Heart left ventricle (tissue), 13 donors: Measurements from ENCODE around the gene FAM120B.

Source experiments
- CTCF ChIP-seq, 12 donors: fragments of 200-600 bp; sonication (generic) in 4 of 12; IDR thresholded peaks; one replicate each; pipeline versions ENCODE4 v1.5.0 to v1.8.0; 2018 to 2022; ENCODE audit warnings: antibody characterized with exemption in 12 of 12, mild to moderate bottlenecking in 5 of 12
- POLR2A ChIP-seq, 2 donors: fragments of 450-650 bp; IDR thresholded peaks; one replicate each; pipeline ENCODE4 v1.6.1; 2017; ENCODE audit warnings: antibody characterized with exemption in 2 of 2, mild to moderate bottlenecking in 2 of 2, moderate library complexity in 2 of 2
- donor health status: ischemic (EF 13 %, LVEDD 7.1; RV severe dilation, severe dysfunction).
- donor health status: DM: no; HTN: yes; CAD: no.
- donor health status: DM: no; HTN: no; CAD: no.
- donor health status: ischemic (EF 25% LVEDD 6.9; RV normal size, moderate dysfunction).
- donor health status: ischemic (EF 25% LVEDD 5.7; RV mildly dilated, moderate dysfunction).
- donor health status: ischemic (EF 35%, LVEDD 5.7; RV mildly dilated, moderate dysfunction).
- donor health status: nonischemic (EF 11% LVEDD 7.7; RV severe dilation, severe dysfunction).
- donor health status: DM: yes; HTN: yes; CAD: no.
- donor health status: PGD.
- donor health status: ischemic (EF 29% LVEDD 5.4; RV normal size, mild dysfunction).
- donor health status: nonischemic (EF 23%, LVEDD 6.1; RV moderate dilation, normal function).

DNA sequence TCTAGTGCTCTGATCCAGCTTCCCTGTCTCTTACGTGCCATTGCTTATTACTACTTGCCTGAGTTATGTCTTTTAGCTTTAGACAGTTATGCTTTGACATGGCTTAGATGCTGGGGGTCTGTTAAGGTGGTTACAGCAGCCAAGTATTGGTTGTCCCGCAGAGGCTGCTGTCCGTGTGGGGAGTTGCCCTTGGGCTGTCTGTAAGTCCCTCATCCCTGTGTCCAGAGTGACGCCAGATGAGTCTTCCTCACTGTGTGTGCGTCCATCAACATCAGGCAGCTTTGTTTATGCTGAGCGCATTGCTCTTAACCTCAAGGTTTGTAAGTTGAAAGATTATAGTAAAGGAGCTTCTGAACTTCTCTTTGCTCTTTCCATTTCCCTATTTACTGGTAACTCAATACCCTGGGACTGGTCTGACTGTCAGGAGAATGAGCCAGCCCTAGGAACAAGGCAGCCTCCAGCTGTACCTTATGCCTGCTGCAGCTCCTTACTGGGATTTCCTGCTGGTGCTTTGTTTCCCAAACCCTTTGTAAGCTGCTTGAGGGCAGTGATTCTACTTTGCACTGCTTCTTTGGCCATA, 7.2 kb downstream of the FAM120B start:
- no peak for TF ChIP-seq CTCF (IDR thresholded peaks at IDR 0.05)
- no peak for TF ChIP-seq POLR2A (IDR thresholded peaks at IDR 0.05)
